Measurements from ENCODE around the gene SLIT3. TPM values are rescaled to one million over a fixed set of nuclear protein-coding genes. Genes with fewer than 3 reads are reported as not detected.

Gene SLIT3
- polyA plus RNA-seq, 1 of the 3 experiments (the other 2 are of a cell fraction): 119 TPM

DNA sequence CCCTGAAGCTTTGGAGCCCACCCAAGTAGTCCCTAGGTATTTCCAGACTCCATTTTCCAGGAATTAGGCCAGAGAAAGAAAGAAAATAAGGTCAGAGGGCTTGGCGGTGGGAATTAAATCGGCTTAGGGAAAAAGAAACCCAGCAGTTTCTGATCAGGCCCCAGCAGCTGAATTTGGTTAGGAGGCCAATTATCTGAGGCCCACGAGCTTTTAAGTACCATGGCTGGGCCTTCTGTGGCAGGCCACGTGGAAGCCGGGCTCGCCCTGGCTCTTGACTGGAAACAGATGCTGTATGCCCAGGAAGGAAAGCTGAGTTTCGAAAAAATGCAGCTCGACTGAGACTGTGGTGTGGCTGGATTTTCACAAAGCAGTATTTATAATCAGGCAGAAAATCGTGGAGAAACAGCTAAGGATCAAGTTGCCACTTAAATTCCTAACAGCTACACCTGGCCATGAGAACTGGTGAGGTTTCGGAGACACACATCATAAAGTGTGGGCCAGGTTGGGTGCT is 646.7 kb downstream of the SLIT3 start:
- no peak overlapping the region; the same call in 1 of the 2 replicates for H3K4me2 ChIP-seq
- peak; percentile 84 for DNase-seq

More for the DNA sequence above, 646.7 kb downstream of the SLIT3 start:
- Histone ChIP-seq H3K9ac (no peak overlapping the region), H3K9me2 (no peaks in the 10 kb centered on the region), H3K36me3 (replicated peaks in 1 of 2; ENCODE audit: control insufficient read depth in 1 of 2, insufficient read depth in 2 of 2, low read length in 1 of 2) (peaks cover 0 to 14% of the 10 kb centered on the region in 2 experiments), H2AFZ (ENCODE audit: low read depth) (peak overlapping the region; percentile 7; the same call in 1 of the 2 replicates), H3K4me1 (ENCODE audit: control insufficient read depth in 1 of 2, insufficient read depth in 2 of 2, low read depth in 1 of 2, low read length in 1 of 2) (peaks cover 0 to 63% of the 10 kb centered on the region in 2 experiments; a peak in 2 of 4 replicates), H3K9me3 (no peaks in the 10 kb centered on the region), H3K27ac (ENCODE audit: low read depth in 2 of 2, low read length in 1 of 2) (peak overlapping the region; percentile 45 to 98; a peak in 3 of 4 replicates), H3K4me3 (ENCODE audit: low read depth in 2 of 2, low read length in 1 of 2) (no peak overlapping the region), H3K79me2 (ENCODE audit: insufficient read depth) (no peaks in the 10 kb centered on the region), H3K27me3 (ENCODE audit: insufficient read depth) (no peaks in the 10 kb centered on the region), H3F3A (replicated peaks; ENCODE audit: insufficient read depth) (peaks cover 3% of the 10 kb centered on the region), H4K20me1 (ENCODE audit: insufficient read depth) (no peaks in the 10 kb centered on the region)
- ChIA-PET CTCF (interaction anchor here (0.5 to 1.4 kb wide), 6 partner anchors 9 to 385 kb away, joined by 3 to 5 read pairs (median 3); no protein-coding TSS in a partner anchor), POLR2A (interaction anchor here (0.8 to 1.9 kb wide), 5 partner anchors 12 to 190 kb away, joined by 3 to 9 read pairs (median 3); partner anchors contain the start of gene PANK3)
- no peak for TF ChIP-seq SMC3 (IDR thresholded peaks at IDR 0.05; ENCODE audit: low read depth, low read length)
- no peak for TF ChIP-seq NFIC (IDR thresholded peaks at IDR 0.05; ENCODE audit: borderline replicate concordance)
- peak; percentile 60 for TF ChIP-seq POLR2AphosphoS5 (IDR thresholded peaks at IDR 0.05; ENCODE audit: low read depth, low read length)
- no peak for TF ChIP-seq FOSL2 (IDR thresholded peaks at IDR 0.05; ENCODE audit: borderline replicate concordance, low read depth)
- peak; percentile 88 for TF ChIP-seq TCF12 (IDR thresholded peaks at IDR 0.05)
- TF ChIP-seq RAD21 (IDR thresholded peaks at IDR 0.05; ENCODE audit: low read length): 0 out of 2 replicates have a peak, but pooled peaks have one; percentile 16
- no peak for TF ChIP-seq ELF1 (IDR thresholded peaks at IDR 0.05)
- TF ChIP-seq, protein P1, sequence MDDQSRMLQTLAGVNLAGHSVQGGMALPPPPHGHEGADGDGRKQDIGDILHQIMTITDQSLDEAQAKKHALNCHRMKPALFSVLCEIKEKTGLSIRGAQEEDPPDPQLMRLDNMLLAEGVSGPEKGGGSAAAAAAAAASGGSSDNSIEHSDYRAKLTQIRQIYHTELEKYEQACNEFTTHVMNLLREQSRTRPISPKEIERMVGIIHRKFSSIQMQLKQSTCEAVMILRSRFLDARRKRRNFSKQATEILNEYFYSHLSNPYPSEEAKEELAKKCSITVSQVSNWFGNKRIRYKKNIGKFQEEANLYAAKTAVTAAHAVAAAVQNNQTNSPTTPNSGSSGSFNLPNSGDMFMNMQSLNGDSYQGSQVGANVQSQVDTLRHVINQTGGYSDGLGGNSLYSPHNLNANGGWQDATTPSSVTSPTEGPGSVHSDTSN (IDR thresholded peaks at IDR 0.05): peak; percentile 19; the same call in 1 of the 2 replicates
- TF ChIP-seq EZH2phosphoT487 (IDR thresholded peaks at IDR 0.05; ENCODE audit: borderline replicate concordance, low read depth): no peak
- TF ChIP-seq RCOR1 (IDR thresholded peaks at IDR 0.05; ENCODE audit: low read length): peak; percentile 86
- TF ChIP-seq, protein P2, sequence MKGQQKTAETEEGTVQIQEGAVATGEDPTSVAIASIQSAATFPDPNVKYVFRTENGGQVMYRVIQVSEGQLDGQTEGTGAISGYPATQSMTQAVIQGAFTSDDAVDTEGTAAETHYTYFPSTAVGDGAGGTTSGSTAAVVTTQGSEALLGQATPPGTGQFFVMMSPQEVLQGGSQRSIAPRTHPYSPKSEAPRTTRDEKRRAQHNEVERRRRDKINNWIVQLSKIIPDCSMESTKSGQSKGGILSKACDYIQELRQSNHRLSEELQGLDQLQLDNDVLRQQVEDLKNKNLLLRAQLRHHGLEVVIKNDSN (IDR thresholded peaks at IDR 0.05; ENCODE audit: borderline replicate concordance, low read depth): peak; percentile 40; the same call in 1 of the 2 replicates
- TF ChIP-seq MEF2A (IDR thresholded peaks at IDR 0.05; ENCODE audit: borderline replicate concordance, low read depth): no peak
- TF ChIP-seq SIN3A (IDR thresholded peaks at IDR 0.05; ENCODE audit: borderline replicate concordance, low read depth, low read length): no peak; the same call in 1 of the 2 replicates
- TF ChIP-seq, protein P3, sequence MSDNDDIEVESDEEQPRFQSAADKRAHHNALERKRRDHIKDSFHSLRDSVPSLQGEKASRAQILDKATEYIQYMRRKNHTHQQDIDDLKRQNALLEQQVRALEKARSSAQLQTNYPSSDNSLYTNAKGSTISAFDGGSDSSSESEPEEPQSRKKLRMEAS (IDR thresholded peaks at IDR 0.05; ENCODE audit: low read depth): peak; percentile 97
- TF ChIP-seq, protein P4, sequence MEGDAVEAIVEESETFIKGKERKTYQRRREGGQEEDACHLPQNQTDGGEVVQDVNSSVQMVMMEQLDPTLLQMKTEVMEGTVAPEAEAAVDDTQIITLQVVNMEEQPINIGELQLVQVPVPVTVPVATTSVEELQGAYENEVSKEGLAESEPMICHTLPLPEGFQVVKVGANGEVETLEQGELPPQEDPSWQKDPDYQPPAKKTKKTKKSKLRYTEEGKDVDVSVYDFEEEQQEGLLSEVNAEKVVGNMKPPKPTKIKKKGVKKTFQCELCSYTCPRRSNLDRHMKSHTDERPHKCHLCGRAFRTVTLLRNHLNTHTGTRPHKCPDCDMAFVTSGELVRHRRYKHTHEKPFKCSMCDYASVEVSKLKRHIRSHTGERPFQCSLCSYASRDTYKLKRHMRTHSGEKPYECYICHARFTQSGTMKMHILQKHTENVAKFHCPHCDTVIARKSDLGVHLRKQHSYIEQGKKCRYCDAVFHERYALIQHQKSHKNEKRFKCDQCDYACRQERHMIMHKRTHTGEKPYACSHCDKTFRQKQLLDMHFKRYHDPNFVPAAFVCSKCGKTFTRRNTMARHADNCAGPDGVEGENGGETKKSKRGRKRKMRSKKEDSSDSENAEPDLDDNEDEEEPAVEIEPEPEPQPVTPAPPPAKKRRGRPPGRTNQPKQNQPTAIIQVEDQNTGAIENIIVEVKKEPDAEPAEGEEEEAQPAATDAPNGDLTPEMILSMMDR (IDR thresholded peaks at IDR 0.05): no peak
- peak; percentile 99 for TF ChIP-seq MXI1 (IDR thresholded peaks at IDR 0.05; ENCODE audit: low read depth, low read length)
- TF ChIP-seq EP300 (IDR thresholded peaks at IDR 0.05; ENCODE audit: borderline replicate concordance in 1 of 2, low read depth in 1 of 2, low read length in 1 of 2): peak in 1 of 2 experiments; percentile 85; a peak in 2 of 4 replicates
- TF ChIP-seq RXRA (IDR thresholded peaks at IDR 0.05; ENCODE audit: borderline replicate concordance, low read depth): no peak
- no peak for TF ChIP-seq YY1 (IDR thresholded peaks at IDR 0.05; ENCODE audit: low read depth)
- no peak for TF ChIP-seq FOXM1 (IDR thresholded peaks at IDR 0.05; ENCODE audit: low read depth)
- TF ChIP-seq GABPA (IDR thresholded peaks at IDR 0.05; ENCODE audit: low read depth): no peak
- TF ChIP-seq FOXJ3 (CRISPR knock-in tag; IDR thresholded peaks at IDR 0.05): 0 out of 2 replicates have a peak, but pooled peaks have one; percentile 23
- peak; percentile 64; the same call in 1 of the 2 replicates for TF ChIP-seq GATA2 (CRISPR knock-in tag; IDR thresholded peaks at IDR 0.05)
- TF ChIP-seq CHD2 (IDR thresholded peaks at IDR 0.05; ENCODE audit: low read length, partially characterized antibody): peak; percentile 65
- TF ChIP-seq TEAD4 (IDR thresholded peaks at IDR 0.05; ENCODE audit: borderline replicate concordance, insufficient read depth): no peak
- TF ChIP-seq, protein P5, sequence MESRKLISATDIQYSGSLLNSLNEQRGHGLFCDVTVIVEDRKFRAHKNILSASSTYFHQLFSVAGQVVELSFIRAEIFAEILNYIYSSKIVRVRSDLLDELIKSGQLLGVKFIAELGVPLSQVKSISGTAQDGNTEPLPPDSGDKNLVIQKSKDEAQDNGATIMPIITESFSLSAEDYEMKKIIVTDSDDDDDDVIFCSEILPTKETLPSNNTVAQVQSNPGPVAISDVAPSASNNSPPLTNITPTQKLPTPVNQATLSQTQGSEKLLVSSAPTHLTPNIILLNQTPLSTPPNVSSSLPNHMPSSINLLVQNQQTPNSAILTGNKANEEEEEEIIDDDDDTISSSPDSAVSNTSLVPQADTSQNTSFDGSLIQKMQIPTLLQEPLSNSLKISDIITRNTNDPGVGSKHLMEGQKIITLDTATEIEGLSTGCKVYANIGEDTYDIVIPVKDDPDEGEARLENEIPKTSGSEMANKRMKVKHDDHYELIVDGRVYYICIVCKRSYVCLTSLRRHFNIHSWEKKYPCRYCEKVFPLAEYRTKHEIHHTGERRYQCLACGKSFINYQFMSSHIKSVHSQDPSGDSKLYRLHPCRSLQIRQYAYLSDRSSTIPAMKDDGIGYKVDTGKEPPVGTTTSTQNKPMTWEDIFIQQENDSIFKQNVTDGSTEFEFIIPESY (IDR thresholded peaks at IDR 0.05; ENCODE audit: borderline replicate concordance, low read depth): no peak
- 29% methylated on average over 10 of the region's 10 CpGs for WGBS (ENCODE audit: low lambda C conversion rate)

Measured in SK-N-SH (cell line).